Effector CD4-positive, alpha-beta T cell (primary cell): ENCODE data around the gene ADRB2.
"Not testable (repeated sequence)": the region's sequence is repeated elsewhere in the genome, so short reads cannot be mapped to it uniquely, and the experiment has no call there.

Source experiments
- DNase-seq: peaks from one replicate; pipeline ENCODE4 v3.0.0-alpha.2; 2020
- total RNA-seq: gene quantifications from one replicate; lab custom pipeline; 2026; lab: John Stamatoyannopoulos, UW

ADRB2 gene
- total RNA-seq = 11.4 reads per million, percentile 34 among the genes with 10 or more reads in this experiment

GRCh38 chr5:148826053-148826738 is at the start of gene ADRB2:
Gene ADRB2 (plus strand): TSS chr5:148826611. CDS start chr5:148826832, 221 bp downstream.
- DNase-seq = peak; percentile 82

- DNase-seq = no peak
Measured at GRCh38 chr5:148776780-148777179, 49.6 kb upstream of the ADRB2 start.

GRCh38 chr5:148778882-148779281 is 47.5 kb upstream of the ADRB2 start:
- DNase-seq = no peak

GRCh38 chr5:148780711-148781110 is 45.7 kb upstream of the ADRB2 start:
- no peak for DNase-seq

- DNase-seq = no peak
Measured at GRCh38 chr5:148781766-148782165, 44.6 kb upstream of the ADRB2 start.

GRCh38 chr5:148785223-148785622 is 41.2 kb upstream of the ADRB2 start:
- DNase-seq = no peak

- no peak for DNase-seq
Measured at GRCh38 chr5:148786456-148786855, 40.0 kb upstream of the ADRB2 start.

GRCh38 chr5:148788636-148789035 is 37.8 kb upstream of the ADRB2 start:
- no peak for DNase-seq

GRCh38 chr5:148790545-148791333 is 35.7 kb upstream of the ADRB2 start:
- DNase-seq = no peak

GRCh38 chr5:148791334-148791667 is 35.1 kb upstream of the ADRB2 start:
- no peak for DNase-seq

GRCh38 chr5:148791696-148792095 is 34.7 kb upstream of the ADRB2 start:
- DNase-seq = no peak

GRCh38 chr5:148792744-148793143 is 33.7 kb upstream of the ADRB2 start:
- DNase-seq = no peak

GRCh38 chr5:148793261-148793660 is 33.1 kb upstream of the ADRB2 start:
- no peak for DNase-seq

- no peak for DNase-seq
Measured at GRCh38 chr5:148794275-148794674, 32.1 kb upstream of the ADRB2 start.

- DNase-seq = no peak
Measured at GRCh38 chr5:148794729-148795561, 31.5 kb upstream of the ADRB2 start.

GRCh38 chr5:148796936-148797335 is 29.5 kb upstream of the ADRB2 start:
- no peak for DNase-seq

GRCh38 chr5:148798786-148799185 is 27.6 kb upstream of the ADRB2 start:
- no peak for DNase-seq

GRCh38 chr5:148799737-148800527 is 26.5 kb upstream of the ADRB2 start:
- DNase-seq = no peak

GRCh38 chr5:148801682-148802276 is 24.6 kb upstream of the ADRB2 start:
- no peak for DNase-seq

- not testable (repeated sequence) for DNase-seq
Measured at GRCh38 chr5:148803451-148803850, 23.0 kb upstream of the ADRB2 start.

GRCh38 chr5:148804393-148804792 is 22.0 kb upstream of the ADRB2 start:
- no peak for DNase-seq
